ENCODE measurements around the gene GRIK4.

GRIK4 gene

GRCh38 chr11:120547811-120548681, 36.5 kb downstream of the GRIK4 start:
- no peak for DNase-seq (ENCODE audit: low spot score)

GRCh38 chr11:120548682-120549209, 37.2 kb downstream of the GRIK4 start:
- no peak for DNase-seq (ENCODE audit: low spot score)

DNA sequence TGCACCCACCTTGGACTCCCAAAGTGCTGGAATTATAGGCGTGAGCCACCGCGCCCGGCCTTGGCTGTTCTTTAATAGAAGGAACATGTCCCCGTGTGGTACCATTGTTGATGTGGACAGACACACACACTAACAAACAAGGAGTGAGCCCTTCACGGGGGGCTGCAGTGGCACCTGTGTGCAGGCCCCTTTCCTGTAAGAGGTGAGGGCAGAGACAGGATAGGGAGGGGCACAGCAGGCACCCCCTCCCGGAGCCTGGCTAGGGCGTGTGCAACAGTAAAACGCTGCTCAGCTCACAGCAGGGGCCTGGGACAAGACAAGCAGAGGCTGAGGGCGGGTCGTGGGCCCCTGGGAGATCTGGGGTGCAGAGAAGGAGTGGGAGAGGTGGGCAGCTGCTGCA, 37.8 kb downstream of the GRIK4 start:
- no peak for DNase-seq (ENCODE audit: low spot score)

DNA sequence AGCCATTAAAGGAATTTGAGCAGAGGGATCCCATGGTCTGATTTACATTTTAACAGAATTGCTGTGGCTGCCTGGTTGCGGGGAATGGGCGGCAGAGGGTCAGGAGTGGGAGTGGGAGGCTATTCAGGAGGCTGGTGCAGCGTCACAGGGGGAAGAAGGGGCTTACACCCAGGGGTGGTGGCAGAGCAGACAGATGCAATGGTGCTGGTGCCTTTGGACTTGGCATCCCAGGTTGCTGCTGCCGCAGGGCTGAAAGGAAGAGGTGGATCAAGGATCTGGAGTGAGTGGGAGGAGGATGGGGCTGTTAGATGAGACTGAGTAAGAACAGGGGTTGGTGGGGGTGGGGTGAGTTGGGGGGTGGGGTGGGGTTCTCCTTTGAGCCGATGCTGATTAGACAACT, 38.5 kb downstream of the GRIK4 start:
- no peak for DNase-seq (ENCODE audit: low spot score)

DNA sequence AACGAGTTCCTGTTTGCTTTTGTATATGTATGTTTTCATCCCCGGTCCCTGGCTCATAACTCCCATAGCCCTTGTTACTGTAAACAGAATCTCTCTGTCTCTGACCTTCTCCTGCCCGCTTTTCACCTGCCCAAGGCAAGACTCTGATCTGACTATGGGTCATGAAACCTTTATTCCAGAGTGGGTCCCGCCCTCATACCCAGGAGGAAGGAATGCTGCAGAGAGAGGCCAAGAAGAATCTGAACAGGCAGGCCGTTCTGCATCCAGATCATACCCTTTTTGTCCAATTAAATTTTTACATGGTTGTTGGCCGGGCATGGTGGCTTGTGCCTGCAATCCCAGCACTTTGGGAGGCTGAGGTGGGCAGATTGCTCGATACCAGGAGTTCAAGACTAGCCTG, 39.6 kb downstream of the GRIK4 start:
- no peak for DNase-seq (ENCODE audit: low spot score)

DNA sequence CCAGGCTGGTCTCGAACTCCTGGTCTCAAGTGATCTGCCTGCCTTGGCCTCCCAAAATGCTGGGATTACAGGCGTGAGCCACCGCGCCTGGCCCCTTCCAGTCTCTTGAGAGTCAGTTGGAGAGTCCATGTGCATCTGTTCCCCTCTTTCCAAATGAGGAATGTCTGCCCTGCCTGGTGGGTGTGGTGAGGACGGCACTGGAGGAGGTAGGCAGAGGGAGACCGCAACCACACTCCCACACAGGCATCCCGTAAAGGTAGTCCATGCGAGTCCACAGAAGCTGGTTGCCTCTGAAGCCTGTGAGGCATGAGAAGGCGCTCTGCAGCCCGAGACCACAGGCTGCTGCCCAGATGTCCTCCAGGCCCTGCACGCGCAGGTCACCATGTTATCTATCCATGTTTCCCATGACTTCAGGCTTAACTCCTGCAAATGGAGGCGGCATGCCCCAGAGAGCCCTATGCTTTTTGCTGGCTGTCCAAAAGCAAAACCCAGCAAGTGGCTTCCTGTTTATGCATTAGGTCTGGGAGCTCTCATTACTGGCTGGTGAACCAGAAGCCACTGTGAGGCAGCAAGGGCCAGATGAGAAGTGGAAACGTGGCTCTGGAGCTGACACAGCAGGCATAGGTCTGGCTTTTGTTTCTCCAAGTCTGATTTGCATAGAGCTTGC, 43.4 kb downstream of the GRIK4 start:
- no peak for DNase-seq (ENCODE audit: low spot score)

GRCh38 chr11:120555433-120555773, 43.9 kb downstream of the GRIK4 start:
- no peak for DNase-seq (ENCODE audit: low spot score)

- DNase-seq (ENCODE audit: low spot score) = no peak
Measured at GRCh38 chr11:120556797-120557196, 45.2 kb downstream of the GRIK4 start.

DNA sequence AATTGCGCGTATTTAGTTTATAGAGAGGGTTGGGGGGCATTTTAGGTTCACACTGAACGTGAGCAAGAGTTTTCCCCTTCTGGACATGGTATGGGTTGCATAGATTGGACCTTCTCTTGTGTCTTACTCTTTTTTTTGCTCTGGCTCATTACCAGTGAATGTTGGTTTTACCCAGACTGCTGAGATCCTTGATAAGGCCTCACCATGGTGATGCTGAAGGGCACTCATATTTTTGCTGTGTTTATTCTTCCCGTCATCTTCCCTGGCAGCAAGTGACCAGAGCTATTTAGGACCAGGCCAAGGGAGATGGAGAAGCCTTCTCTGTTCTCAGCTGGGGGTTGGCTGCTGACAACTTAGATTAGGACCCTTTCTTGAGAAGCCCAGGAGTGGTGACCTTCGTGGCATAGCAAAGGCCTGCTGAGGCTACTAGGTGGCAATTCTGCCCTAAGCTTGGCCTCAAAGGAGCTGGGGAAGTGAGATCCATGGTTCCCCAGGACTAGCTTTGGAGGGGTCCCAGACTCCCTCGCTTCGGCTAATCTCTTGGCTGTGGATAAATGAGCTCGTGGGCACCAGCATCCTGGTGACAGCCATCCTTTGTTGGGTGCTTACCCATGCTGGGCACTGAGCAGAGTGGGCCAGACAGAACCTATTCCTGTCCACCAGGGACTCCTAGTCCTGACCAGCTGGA, 47.3 kb downstream of the GRIK4 start:
- no peak for DNase-seq (ENCODE audit: low spot score)

GRCh38 chr11:120561286-120561685, 49.7 kb downstream of the GRIK4 start:
- DNase-seq (ENCODE audit: low spot score) = no peak

- no peak for DNase-seq (ENCODE audit: low spot score)
Measured at GRCh38 chr11:120562806-120563425, 51.4 kb downstream of the GRIK4 start.

DNA sequence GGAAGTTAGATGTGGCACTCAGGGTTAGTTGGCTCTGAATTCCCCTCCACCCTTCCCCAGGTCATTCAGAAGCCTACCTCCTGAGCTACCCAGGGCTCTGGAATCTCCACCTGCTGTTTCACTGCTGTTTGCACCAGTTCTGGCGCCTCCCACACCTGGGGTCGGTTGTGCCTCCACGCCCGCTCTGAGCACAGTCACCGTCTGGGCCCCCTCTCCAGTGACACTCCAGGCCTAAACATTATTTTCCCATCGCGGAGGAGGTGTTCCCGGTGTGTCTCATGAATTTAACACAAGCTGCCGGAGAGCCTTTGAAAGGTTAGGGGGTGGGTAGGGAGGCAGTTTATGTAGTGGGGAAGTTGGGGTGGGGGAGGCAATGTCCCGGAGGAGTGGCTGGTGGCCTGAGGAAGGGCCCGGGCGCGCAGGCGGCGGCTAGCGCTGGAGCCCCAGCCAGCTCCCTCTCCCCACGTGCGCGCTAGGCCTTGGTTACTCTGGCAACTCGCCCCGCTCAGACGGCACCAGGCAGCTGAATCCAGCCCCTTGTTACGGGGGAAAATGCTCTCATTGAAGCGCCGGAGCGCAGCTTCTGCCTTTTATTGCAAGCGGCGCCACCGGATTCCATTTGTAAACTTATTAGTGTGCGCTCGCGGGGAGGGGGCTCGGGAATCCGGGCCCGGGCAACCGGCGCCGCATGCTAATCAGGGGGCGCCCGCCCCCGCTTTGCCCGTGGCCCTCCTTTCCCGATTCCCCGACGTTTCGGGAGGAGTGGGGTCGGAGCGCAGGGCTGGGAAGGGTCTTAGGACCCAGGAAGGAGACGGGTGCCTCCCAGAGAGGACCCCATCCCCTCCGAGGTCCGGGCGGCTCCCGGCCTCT, 52.4 kb downstream of the GRIK4 start:
- DNase-seq (ENCODE audit: low spot score) = no peak

DNA sequence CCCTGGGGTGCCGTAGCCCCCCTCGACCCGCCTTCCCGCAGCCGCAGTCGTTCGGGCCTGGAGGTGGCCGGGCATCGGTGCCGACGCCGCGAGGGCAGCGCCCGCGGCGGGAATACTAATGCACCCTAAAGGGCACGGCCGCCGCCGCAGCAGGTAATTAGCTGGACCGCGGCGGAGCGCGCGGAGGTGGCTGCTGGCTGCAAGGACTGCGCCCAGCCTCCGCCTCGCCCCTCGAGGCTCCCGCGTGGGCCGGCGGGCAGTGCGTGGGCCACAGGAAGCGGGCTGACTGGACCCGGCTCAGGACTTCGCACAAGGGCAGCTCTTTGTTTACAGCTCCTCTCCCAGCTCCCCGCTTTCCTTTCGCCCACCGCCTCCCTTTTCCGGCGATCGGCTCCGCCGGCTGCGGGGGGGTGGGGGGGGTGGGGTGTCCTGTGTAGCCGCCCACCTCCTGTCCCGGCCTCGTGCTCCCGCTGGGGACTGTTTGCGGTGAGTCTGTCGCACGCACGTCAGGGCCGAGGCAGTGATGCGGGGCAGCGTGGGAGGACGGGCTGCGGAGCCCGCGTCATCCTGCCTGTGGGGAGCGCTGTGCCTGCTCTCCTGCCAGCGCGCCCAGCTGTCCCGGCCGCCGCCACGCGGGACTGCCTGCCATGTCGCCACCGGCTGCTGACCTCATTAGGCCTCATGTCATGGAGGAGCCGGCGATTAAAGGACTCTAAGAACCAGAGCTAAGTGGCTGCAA, 53.2 kb downstream of the GRIK4 start:
- DNase-seq (ENCODE audit: low spot score) = no peak

DNA sequence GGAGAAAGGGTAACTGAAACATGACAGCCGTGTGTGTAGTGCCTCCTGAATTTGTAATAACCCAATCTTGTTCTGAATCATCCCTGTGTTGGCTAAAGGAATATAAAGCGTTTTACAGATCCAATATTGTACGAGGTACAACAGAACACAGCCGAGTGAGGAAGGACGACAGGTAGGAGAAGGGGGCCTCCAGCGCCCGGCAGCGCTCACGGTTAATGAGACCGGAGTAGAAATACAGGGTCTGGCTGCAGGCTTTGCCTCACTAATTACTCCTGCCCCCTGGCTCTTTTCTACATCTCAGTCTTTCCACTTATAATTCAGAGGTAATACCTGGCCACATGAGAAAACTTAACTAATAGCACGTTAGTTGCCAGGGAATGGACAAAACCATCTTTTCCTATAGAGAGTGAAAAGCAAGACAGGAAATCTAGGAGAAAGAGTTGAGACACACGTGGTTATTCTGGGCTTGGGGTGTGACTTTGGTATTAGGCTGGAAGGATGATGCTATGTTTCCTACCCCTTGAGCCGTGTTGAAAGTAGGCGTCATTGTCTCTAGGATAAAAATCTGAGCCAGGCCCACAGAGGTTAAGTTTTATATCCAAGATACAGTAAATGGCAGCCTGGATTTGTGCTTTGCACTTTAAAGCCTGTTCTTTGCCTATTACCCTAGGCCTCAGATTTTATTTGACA, 54.1 kb downstream of the GRIK4 start:
- DNase-seq (ENCODE audit: low spot score) = no peak

DNA sequence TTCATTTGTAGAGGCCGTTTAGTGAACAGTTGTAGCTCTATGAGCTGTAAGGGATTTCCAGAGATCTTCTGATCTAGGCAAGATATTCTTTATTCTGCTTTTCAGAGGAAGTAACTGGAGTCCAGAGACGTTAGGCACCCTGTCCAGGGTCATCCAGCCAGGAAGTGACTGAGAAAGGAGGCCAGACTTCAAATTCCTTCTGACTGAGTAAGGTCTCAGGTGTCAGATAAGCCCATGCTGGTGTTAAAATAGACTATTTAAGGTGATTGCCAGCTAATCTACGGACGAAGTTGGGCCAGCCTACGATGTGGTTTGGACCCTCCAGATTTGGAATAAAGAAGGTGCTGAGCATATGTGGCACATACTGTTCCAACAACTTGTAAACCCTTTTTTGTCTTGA, 54.6 kb downstream of the GRIK4 start:
- no peak for DNase-seq (ENCODE audit: low spot score)

GRCh38 chr11:120568572-120569307, 57.2 kb downstream of the GRIK4 start:
- DNase-seq (ENCODE audit: low spot score) = no peak

DNA sequence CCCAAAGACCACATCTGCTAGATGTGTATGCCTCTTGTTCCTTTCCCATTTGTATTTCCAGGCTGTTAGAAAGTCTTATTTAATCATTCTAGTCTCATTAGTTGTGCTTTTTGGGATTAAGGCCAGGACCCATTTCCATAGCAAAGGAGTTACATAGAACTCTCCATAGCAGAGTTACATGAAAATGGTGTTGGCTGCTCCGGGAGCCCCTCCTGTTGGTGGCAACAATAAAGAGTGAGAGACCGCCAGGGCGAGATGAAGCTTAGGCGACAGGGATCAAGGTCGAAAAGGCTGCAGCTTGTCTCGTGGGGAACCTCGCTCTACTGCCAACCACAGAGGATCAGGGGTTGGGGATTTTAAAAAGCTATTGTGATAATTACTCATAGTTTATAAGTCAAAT, 58.3 kb downstream of the GRIK4 start:
- DNase-seq (ENCODE audit: low spot score) = no peak

DNA sequence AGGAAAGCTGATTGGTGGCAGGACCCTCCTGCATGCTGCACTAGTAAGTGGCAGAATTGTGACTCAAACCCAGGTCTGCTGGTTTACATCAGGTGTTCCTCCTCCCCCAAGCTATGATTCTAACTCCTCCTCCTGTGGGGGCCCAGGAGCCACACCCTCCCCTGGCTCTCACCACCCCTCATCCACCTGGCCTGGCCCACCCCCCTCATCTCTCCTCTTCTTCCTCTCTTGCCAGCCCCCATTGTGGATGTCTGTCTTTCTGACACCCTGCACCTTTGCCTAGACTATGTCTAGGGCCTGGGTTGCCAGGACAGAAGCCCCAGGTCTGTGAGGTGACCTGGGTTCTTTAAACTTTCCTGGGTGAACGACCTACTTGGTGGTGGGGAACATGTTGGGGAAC, 59.9 kb downstream of the GRIK4 start:
- DNase-seq (ENCODE audit: low spot score) = no peak

- DNase-seq (ENCODE audit: low spot score) = no peak
Measured at GRCh38 chr11:120573756-120574354, 62.3 kb downstream of the GRIK4 start.
